ENCODE measurements around the gene AP2A2. TPM values are rescaled to one million over a fixed set of nuclear protein-coding genes. Genes with fewer than 3 reads are reported as not detected.

Gene AP2A2
- total RNA-seq, 2 donors from 2014 or later: 37.3 to 58.0 TPM

- DNase-seq (ENCODE audit: low spot score in 2 of 2) (no peak), ATAC-seq (no peak)
- Mint-ChIP-seq H3K36me3 (peaks cover 5 to 14% of the 10 kb centered on the region in 2 donors), H3K27ac (peak overlapping the region in 1 of 2 donors; percentile 74), H3K9me3 (no peaks in the 10 kb centered on the region)
Measured at GRCh38 chr11:991711-992307, 66.1 kb downstream of the AP2A2 start.

- no peak for ATAC-seq
Measured at GRCh38 chr11:992577-992976, 66.9 kb downstream of the AP2A2 start.

GRCh38 chr11:993632-994167 is 68.0 kb downstream of the AP2A2 start:
- H3K27ac Mint-ChIP-seq: no peak overlapping the region
- H3K36me3 Mint-ChIP-seq: peaks cover 5% of the 10 kb centered on the region in 2 donors
- H3K9me3 Mint-ChIP-seq: no peaks in the 10 kb centered on the region
- DNase-seq (ENCODE audit: low spot score in 2 of 2) (no peak), ATAC-seq (no peak)

More at GRCh38 chr11:992577-992976, 66.9 kb downstream of the AP2A2 start:
- no peak for DNase-seq (ENCODE audit: low spot score in 2 of 2)
- no peaks in the 10 kb centered on the region for H3K9me3 Mint-ChIP-seq
- H3K27ac Mint-ChIP-seq: peak overlapping the region in 1 of 2 donors; percentile 74
- H3K36me3 Mint-ChIP-seq: peaks cover 5 to 14% of the 10 kb centered on the region in 2 donors

- ATAC-seq (peak; percentile 43 to 48), DNase-seq (ENCODE audit: low spot score in 2 of 2) (no peak)
- Mint-ChIP-seq H3K27ac (peak overlapping the region in 1 of 2 donors; percentile 30), H3K9me3 (no peaks in the 10 kb centered on the region), H3K36me3 (peaks cover 5% of the 10 kb centered on the region in 2 donors)
Measured at GRCh38 chr11:995044-995751, 69.5 kb downstream of the AP2A2 start.

GRCh38 chr11:995752-996420 is 70.2 kb downstream of the AP2A2 start:
- H3K36me3 Mint-ChIP-seq: peaks cover 5 to 7% of the 10 kb centered on the region in 2 donors
- H3K27ac Mint-ChIP-seq: peak overlapping the region; percentile 30 to 90
- no peaks in the 10 kb centered on the region for H3K9me3 Mint-ChIP-seq
- DNase-seq (ENCODE audit: low spot score in 2 of 2) (no peak), ATAC-seq (no peak)

GRCh38 chr11:996681-997080 is 71.0 kb downstream of the AP2A2 start:
- ATAC-seq (no peak), DNase-seq (ENCODE audit: low spot score in 2 of 2) (no peak)
- Mint-ChIP-seq H3K36me3 (peaks cover 5 to 15% of the 10 kb centered on the region in 2 donors), H3K27ac (peak overlapping the region; percentile 30 to 79), H3K9me3 (no peaks in the 10 kb centered on the region)

DNA sequence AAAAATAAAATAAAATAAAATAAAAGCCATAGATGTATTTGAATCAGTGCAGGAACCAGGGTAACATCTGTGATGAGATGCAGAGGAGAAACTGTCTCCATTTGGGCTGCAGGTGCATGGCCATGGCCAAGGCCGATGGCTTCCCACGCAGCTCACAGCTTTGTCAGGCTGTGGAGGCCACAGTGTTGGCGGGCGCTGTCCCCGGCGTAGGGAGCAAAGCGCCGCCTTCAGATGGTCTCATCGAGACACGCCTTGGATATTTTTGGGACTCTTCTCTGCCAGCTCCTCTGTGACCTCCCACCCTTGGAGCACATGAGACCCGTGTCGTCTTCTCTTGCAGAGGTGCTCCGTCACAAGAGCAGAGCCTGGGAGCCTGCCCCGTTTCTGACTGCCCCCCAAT is 72.2 kb downstream of the AP2A2 start:
- no peak for DNase-seq (ENCODE audit: low spot score in 2 of 2)
- H3K9me3 Mint-ChIP-seq: no peaks in the 10 kb centered on the region
- H3K27ac Mint-ChIP-seq: no peak overlapping the region
- ATAC-seq: no peak
- peaks cover 5 to 17% of the 10 kb centered on the region in 2 donors for H3K36me3 Mint-ChIP-seq

GRCh38 chr11:999009-999408 is 73.3 kb downstream of the AP2A2 start:
- peaks cover 5 to 17% of the 10 kb centered on the region in 2 donors for H3K36me3 Mint-ChIP-seq
- ATAC-seq (no peak), DNase-seq (ENCODE audit: low spot score in 2 of 2) (no peak)
- no peaks in the 10 kb centered on the region for H3K9me3 Mint-ChIP-seq
- no peak overlapping the region for H3K27ac Mint-ChIP-seq

- no peak for ATAC-seq
- H3K9me3 Mint-ChIP-seq: no peaks in the 10 kb centered on the region
- peak overlapping the region; percentile 76 to 89 for H3K27ac Mint-ChIP-seq
- no peak for DNase-seq (ENCODE audit: low spot score in 2 of 2)
- H3K36me3 Mint-ChIP-seq: peaks cover 4 to 13% of the 10 kb centered on the region in 2 donors
Measured at GRCh38 chr11:1000357-1001278, 74.9 kb downstream of the AP2A2 start.

- H3K36me3 Mint-ChIP-seq: peaks cover 0 to 13% of the 10 kb centered on the region in 2 donors
- peak overlapping the region in 1 of 2 donors; percentile 76 for H3K27ac Mint-ChIP-seq
- H3K9me3 Mint-ChIP-seq: no peaks in the 10 kb centered on the region
- DNase-seq (ENCODE audit: low spot score in 2 of 2) (no peak), ATAC-seq (no peak)
Measured at GRCh38 chr11:1001617-1002405, 76.1 kb downstream of the AP2A2 start.

- DNase-seq (ENCODE audit: low spot score in 2 of 2): no peak
- peaks cover 0 to 13% of the 10 kb centered on the region in 2 donors for H3K36me3 Mint-ChIP-seq
- no peak overlapping the region for H3K27ac Mint-ChIP-seq
- ATAC-seq: no peak
- H3K9me3 Mint-ChIP-seq: no peaks in the 10 kb centered on the region
Measured at GRCh38 chr11:1002406-1002984, 76.8 kb downstream of the AP2A2 start.

GRCh38 chr11:1003159-1003558 is 77.5 kb downstream of the AP2A2 start:
- no peaks in the 10 kb centered on the region for H3K9me3 Mint-ChIP-seq
- DNase-seq (ENCODE audit: low spot score in 2 of 2) (no peak), ATAC-seq (no peak)
- H3K27ac Mint-ChIP-seq: peak overlapping the region in 1 of 2 donors; percentile 75
- H3K36me3 Mint-ChIP-seq: peaks cover 0 to 13% of the 10 kb centered on the region in 2 donors

DNA sequence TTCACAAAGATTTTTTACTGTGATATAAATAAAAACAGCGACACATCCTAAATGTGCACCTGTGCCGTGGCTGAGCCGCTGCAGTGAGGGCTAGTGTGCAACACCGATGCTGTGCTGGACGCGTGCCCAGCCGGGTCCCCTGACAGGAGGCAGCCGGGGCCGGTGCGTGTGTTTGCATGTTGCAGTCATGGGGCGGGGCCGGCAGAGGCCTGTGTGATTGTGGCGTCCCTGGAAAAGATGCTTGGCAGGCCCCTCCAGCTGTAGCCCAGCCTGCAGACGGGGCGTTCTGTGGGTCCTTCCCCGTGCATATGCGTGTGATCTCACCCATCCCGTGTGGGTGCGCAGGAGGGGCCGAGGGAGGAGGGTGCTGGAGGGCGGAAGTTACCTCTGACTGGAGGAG is 80.3 kb downstream of the AP2A2 start:
- ATAC-seq (no peak), DNase-seq (ENCODE audit: low spot score in 2 of 2) (no peak)
- no peak overlapping the region for H3K27ac Mint-ChIP-seq
- H3K9me3 Mint-ChIP-seq: no peaks in the 10 kb centered on the region
- H3K36me3 Mint-ChIP-seq: peaks cover 6 to 16% of the 10 kb centered on the region in 2 donors

DNA sequence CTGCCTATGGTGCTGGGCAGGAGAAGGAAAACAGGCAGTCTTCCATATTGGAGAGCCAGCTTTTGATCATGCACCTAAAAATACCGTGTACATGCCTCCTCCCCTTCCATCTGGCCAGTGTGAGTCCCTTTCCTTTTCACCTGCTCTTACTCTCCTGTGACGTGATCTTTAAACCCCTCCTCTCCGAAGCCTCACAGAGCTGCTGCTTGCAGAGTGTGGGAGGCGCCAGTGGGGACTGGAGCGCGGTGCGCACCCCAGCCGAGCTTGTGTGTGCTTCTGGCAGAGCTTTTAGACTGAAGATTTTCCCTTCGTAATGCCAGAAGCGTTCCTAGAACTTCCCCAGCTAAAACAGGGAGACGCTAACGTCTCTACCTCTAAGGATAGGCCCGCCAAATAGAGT is 81.1 kb downstream of the AP2A2 start:
- no peaks in the 10 kb centered on the region for H3K9me3 Mint-ChIP-seq
- ATAC-seq: no peak

GRCh38 chr11:1007279-1007678 is 81.6 kb downstream of the AP2A2 start:
- Mint-ChIP-seq H3K9me3 (no peaks in the 10 kb centered on the region), H3K36me3 (peaks cover 6 to 7% of the 10 kb centered on the region in 2 donors), H3K27ac (no peak overlapping the region)
- ATAC-seq (no peak), DNase-seq (ENCODE audit: low spot score in 2 of 2) (no peak)

More for the DNA sequence above, 81.1 kb downstream of the AP2A2 start:
- no peak for DNase-seq (ENCODE audit: low spot score in 2 of 2)
- Mint-ChIP-seq H3K27ac (no peak overlapping the region), H3K36me3 (peaks cover 6 to 9% of the 10 kb centered on the region in 2 donors)
